GM21717 (cell line): ENCODE results near the gene THEM4.
A peak's percentile ranks its signal among the peaks of the same experiment; 100 is the strongest.

Source experiments
- ATAC-seq: cut with Tn5 transposase; IDR thresholded peaks from one replicate; pipeline ENCODE4 v1.9.1; 2021; ENCODE audit warnings: mild to moderate bottlenecking, moderate library complexity; ENCODE audit not compliant: unreplicated experiment

Gene THEM4

GRCh38 chr1:151909167-151910149 is at the start of gene THEM4:
TSS of gene THEM4 (minus strand) at chr1:151909511. CDS start at chr1:151909458, 53 bp downstream.
- ATAC-seq, result peak; percentile 98

- ATAC-seq, result no peak
Observed at GRCh38 chr1:151958959-151959358, 49.6 kb upstream of the THEM4 start.

GRCh38 chr1:151956957-151957497 is 47.7 kb upstream of the THEM4 start:
- no peak for ATAC-seq

- ATAC-seq, result no peak
Observed at GRCh38 chr1:151953409-151954094, 44.2 kb upstream of the THEM4 start.

GRCh38 chr1:151952811-151953210 is 43.5 kb upstream of the THEM4 start:
- no peak for ATAC-seq

- no peak for ATAC-seq
Observed at GRCh38 chr1:151949371-151950193, 40.3 kb upstream of the THEM4 start.

- ATAC-seq, result no peak
Observed at GRCh38 chr1:151948506-151948905, 39.2 kb upstream of the THEM4 start.

- no peak for ATAC-seq
Observed at GRCh38 chr1:151947140-151947539, 37.8 kb upstream of the THEM4 start.

GRCh38 chr1:151945725-151946722 is 36.7 kb upstream of the THEM4 start:
- ATAC-seq, result no peak

GRCh38 chr1:151944857-151945575 is 35.7 kb upstream of the THEM4 start:
- no peak for ATAC-seq

GRCh38 chr1:151944126-151944856 is 35.0 kb upstream of the THEM4 start:
- no peak for ATAC-seq

- no peak for ATAC-seq
Observed at GRCh38 chr1:151943591-151943990, 34.3 kb upstream of the THEM4 start.

GRCh38 chr1:151942882-151943281 is 33.6 kb upstream of the THEM4 start:
- no peak for ATAC-seq

- no peak for ATAC-seq
Observed at GRCh38 chr1:151940541-151940940, 31.2 kb upstream of the THEM4 start.

- no peak for ATAC-seq
Observed at GRCh38 chr1:151939779-151940178, 30.5 kb upstream of the THEM4 start.

- no peak for ATAC-seq
Observed at GRCh38 chr1:151939141-151939540, 29.8 kb upstream of the THEM4 start.

- no peak for ATAC-seq
Observed at GRCh38 chr1:151936653-151937052, 27.3 kb upstream of the THEM4 start.

GRCh38 chr1:151935894-151936602 is 26.7 kb upstream of the THEM4 start:
- ATAC-seq, result no peak
